ENCODE results near the gene GRIK4. TPM values are rescaled to one million over a fixed set of nuclear protein-coding genes. Genes with fewer than 3 reads are reported as not detected.

Gene GRIK4, protein sequence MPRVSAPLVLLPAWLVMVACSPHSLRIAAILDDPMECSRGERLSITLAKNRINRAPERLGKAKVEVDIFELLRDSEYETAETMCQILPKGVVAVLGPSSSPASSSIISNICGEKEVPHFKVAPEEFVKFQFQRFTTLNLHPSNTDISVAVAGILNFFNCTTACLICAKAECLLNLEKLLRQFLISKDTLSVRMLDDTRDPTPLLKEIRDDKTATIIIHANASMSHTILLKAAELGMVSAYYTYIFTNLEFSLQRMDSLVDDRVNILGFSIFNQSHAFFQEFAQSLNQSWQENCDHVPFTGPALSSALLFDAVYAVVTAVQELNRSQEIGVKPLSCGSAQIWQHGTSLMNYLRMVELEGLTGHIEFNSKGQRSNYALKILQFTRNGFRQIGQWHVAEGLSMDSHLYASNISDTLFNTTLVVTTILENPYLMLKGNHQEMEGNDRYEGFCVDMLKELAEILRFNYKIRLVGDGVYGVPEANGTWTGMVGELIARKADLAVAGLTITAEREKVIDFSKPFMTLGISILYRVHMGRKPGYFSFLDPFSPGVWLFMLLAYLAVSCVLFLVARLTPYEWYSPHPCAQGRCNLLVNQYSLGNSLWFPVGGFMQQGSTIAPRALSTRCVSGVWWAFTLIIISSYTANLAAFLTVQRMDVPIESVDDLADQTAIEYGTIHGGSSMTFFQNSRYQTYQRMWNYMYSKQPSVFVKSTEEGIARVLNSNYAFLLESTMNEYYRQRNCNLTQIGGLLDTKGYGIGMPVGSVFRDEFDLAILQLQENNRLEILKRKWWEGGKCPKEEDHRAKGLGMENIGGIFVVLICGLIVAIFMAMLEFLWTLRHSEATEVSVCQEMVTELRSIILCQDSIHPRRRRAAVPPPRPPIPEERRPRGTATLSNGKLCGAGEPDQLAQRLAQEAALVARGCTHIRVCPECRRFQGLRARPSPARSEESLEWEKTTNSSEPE
- total RNA-seq = under 1 TPM; 0.15 to 0.20 TPM
- long read RNA-seq = 0 reads

DNA sequence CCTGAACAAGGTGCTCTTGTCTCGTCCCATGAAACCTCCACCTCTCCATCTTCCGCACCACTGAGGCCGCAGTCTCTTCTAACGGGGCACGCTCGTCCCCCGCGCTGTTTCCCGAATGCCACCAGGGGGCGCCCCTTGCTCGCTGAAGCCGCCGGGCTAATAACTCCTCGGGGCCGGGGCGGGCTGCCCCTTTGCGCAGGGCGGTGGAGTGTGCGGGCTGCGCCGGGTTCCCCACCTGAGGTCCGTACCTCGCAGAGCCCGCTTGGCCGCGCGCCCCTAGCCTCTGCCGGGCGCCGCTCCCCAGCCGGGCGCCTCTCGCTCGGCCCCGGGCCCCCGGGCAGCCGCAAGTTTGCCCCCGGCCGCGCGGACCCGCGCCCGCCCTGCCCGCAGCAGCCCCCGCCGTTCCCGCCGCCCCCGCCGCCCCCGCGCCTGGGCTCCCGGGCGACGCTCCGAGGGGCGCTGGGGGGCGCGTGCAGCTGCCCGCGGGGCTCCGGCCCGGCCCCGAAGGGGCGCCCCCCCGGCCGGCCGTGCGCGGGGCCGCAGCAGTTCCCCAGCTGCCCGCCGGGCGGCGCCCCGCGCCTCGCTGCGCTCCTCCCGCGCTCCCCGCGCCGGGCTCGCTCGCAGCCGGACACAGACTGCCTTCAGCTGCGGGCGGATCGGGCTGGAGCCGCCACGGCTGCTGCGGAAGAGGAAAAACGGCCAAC, at the start of gene GRIK4:
Gene GRIK4 (plus strand): TSS at position 633 of the 704 bp plus-strand sequence. CDS start 148,571 bp downstream, outside the sequence.
- DNase-seq (peak; percentile 62 to 84), ATAC-seq (peak; percentile 91)
- intact Hi-C loops (cut with DNase I, micrococcal nuclease) = loop anchor here (5.0 to 10.0 kb wide), 4 partner anchors 171 to 441 kb away; no protein-coding TSS in a partner anchor

DNA sequence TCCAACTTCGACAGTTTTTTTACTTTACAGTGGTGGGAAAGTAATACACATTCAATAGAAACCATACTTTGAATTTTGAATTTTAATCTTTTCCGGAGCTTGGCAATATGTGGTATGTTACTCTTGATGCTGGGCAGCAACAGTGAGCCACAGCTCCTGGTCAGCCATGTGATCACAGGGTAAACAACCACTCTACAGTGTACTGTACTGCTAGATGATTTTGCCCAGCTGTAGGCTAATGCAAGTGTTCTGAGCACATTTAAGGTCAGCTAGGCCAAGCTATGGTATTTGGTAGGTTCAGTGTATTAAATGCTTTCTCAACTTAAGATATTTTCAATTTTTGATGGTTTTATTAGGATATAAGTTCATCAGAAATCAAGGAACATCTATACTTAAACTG, 48.7 kb upstream of the GRIK4 start:
- ATAC-seq = no peak

DNA sequence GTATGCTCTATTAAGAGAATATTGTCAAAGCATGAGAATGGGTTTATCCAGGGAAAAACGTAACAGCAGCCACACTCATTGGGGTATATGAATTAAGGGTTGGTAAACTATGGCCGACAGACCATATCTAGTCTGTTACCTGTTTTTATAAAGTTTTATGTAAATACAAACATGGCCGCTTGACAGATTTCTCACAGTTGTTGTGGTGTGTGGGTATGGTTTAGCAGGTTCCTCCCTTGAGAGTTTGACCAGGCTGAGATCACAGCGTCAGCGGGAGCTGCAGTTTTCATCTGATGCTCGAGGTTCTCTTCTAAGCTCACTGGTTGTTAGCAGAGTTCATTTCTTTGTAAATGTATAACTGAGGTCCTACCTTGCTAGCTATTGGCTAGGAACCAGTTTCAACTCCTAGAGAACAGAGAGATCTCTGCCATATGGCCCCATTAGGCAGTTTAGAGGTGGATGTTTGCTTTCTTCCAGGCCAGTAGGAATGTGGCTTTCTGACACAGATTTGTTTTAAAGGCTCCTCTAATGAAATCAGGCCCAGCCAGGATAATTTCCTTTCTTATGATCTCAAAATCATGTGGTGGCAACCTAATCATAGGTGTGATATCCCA, 45.5 kb upstream of the GRIK4 start:
- intact Hi-C loops (cut with DNase I, micrococcal nuclease) = no loop called here
- ATAC-seq = no peak

More for the DNA sequence above, 48.7 kb upstream of the GRIK4 start:
- DNase-seq = no peak
- intact Hi-C loops (cut with DNase I, micrococcal nuclease) = no loop called here

DNA sequence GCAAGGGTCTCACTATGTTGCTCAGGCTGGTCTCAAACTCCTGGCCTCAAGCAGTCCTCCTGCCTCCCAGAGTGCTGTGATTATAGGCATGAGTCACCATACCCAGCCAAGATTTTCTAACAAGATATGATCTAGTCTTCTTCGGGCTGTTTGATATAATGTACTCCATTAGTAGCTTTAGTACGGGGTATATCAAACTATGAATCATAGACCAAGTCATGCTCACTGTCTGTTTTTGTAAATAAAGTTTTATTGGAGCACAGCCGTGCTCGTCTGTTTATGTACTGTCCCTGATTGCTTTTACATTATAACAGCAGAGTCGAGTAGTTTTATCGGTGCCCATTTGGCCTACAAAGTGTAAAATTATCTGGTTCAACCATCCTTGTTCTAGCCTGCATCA, 43.9 kb upstream of the GRIK4 start:
- DNase-seq (no peak), ATAC-seq (no peak)
- intact Hi-C loops (cut with DNase I, micrococcal nuclease) = no loop called here

More for the DNA sequence above, 45.5 kb upstream of the GRIK4 start:
- no peak for DNase-seq

DNA sequence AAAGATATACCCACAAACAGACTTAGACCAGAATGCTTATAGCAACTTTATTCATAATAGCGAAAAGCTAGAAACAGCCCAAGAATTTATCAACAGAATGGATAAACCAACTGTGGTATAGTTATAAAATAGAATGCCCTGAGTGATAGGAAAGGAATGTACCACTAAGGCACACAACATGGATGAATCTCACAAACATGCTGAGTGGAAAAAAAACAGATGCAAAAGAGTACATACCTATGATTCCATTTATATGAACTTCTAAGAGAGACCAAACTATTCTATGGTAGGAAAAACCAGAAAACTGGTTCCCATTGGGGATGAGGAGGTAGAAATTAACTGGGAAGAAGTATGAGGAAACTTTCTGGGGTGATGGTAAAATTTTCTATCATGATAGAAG, 40.4 kb upstream of the GRIK4 start:
- no peak for ATAC-seq
- DNase-seq = no peak
- intact Hi-C loops (cut with DNase I, micrococcal nuclease) = no loop called here

DNA sequence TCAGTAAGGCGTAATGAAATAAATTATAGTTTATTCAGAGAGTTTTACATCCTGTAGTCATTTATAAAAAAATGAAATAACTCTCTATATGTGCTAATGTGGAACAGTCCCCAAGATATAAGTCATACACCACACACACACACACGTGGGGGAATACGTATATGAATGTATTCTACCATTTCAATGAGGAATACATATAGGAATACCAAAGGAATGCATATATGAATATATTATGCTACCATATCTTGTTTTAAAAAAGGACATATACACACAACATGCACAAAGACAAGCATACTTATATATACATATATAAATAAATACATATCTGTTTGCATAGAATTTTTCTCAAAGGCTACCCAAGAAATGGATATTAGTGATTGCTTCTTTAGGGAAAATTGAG, 39.6 kb upstream of the GRIK4 start:
- DNase-seq = no peak
- intact Hi-C loops (cut with DNase I, micrococcal nuclease) = no loop called here
- ATAC-seq = no peak

DNA sequence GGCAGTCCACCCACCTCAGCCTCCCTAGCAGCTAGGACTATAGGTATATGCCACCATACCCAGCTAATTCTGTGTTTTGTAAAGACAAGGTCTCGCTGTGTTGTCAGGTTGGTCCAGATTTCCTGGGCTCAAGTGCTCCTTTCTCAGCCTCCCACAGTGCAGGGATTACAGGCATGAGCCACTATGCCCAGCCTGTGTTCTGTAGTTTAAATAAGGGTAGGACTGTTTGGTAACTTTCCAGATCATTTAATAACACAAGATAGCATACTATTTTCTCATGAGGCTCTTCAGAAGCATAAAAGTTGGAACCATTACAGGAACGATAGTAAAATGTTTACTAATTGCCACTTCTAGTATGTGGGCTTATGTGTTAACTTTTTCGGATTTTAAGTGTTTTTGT, 38.0 kb upstream of the GRIK4 start:
- intact Hi-C loops (cut with DNase I, micrococcal nuclease) = no loop called here
- DNase-seq (no peak), ATAC-seq (no peak)

DNA sequence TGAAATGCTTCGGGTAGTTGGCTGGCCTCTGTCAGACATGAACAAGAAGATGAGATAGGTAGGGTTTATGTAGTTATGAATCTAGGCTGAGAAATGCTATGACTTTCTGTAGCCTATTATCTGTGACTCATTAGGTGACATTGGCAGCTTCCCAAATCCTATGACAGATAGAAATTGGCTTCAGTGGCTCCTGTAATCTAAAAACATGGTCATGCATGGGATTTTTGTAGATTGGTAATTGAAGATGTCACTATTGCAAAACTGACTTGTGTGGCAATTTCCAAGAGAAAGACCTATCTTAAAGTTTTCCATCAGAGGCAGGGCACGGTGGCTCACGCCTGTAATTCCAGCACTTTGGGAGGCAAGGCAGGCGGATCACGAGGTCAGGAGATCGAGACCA, 29.4 kb upstream of the GRIK4 start:
- ATAC-seq = no peak
- intact Hi-C loops (cut with DNase I, micrococcal nuclease) = loop anchor here in 1 of 2 donors (10.0 kb wide), 1 partner anchor 157 kb away; the partner anchor contains the start of gene TLCD5
- DNase-seq = no peak

DNA sequence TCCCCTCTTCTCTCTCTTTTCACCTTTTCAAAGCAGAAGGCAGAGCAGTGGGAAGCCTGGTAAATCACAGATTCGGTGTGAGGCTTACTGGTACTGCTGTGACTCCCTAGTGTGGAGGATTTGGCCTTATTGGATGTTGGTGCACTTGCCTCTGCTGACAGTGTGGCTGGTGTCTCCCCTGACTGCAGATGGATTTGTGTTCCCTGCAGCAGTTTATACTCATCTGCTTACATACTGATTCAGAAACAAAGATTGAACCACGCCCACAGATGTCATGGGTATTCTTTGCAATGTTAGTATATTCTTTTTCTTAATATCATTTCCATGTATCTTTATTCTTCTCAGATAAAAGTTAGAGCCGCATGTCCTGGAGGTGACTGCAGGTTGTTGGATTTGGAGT, 26.8 kb upstream of the GRIK4 start:
- intact Hi-C loops (cut with DNase I, micrococcal nuclease) = loop anchor here in 1 of 2 donors (10.0 kb wide), 1 partner anchor 160 kb away; the partner anchor contains the start of gene TLCD5
- no peak for ATAC-seq
- DNase-seq = no peak

DNA sequence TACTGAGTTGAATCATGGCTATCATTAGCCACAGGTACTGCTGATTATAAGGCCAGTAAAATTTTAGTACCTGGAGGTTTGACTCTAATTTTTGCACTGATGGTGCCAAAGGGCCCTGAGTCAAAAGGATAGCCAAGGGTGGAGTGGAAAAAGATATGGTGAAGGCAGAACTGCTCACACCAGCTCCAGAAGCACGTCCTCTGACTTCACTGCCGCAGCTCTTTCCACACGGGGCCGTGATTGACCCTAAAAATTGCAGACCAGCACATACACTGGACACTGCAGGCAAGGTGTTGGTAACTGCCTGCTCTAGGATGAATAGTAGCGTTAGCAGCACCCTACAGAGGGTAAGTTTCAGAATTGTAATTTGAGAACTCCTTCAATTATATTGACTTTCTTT, 25.4 kb upstream of the GRIK4 start:
- DNase-seq (no peak), ATAC-seq (no peak)
- intact Hi-C loops (cut with DNase I, micrococcal nuclease) = loop anchor here in 1 of 2 donors (10.0 kb wide), 1 partner anchor 161 kb away; the partner anchor contains the start of gene TLCD5

DNA sequence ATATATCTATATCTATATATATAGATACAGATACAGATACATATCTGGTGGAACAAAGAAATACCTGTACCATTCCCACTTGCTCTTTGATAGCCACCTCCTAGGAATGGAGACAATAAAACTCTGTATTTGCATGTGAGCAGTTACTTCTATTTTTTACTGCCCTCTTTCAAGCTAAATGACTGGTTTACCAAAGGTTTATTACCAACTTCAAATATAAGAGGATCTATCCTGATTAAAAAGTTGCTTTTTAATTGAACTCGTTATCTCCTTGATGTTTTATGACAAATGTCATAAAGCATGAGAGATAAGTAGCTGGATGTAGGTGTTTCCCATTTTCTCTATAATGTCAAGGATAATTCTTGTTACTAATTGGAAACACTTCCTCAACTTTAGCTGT, 21.7 kb upstream of the GRIK4 start:
- intact Hi-C loops (cut with DNase I, micrococcal nuclease) = loop anchor here in 1 of 2 donors (10.0 kb wide), 1 partner anchor 165 kb away; the partner anchor contains the start of gene TLCD5
- DNase-seq (no peak), ATAC-seq (peak; percentile 86)

DNA sequence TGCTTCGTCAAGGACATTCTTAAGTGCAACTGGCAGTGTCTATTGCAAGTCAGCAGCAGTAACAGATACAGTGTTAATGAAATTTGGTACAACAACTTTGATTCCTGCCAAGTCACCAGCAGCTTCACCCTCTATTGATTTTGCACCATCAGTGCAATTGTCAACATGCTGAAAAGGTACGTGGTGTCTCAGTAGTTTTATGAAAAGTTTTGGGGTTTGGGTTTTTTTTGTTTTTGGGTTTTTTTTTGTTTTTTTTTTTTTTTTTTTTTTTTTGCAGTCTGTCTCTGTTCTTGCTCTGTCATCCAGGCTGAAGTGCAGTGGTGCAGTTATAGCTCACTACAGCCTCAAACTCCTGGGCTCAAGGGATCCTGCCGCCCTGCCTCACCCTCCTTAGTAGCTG, 19.1 kb upstream of the GRIK4 start:
- no peak for DNase-seq
- no peak for ATAC-seq
- intact Hi-C loops (cut with DNase I, micrococcal nuclease) = no loop called here

DNA sequence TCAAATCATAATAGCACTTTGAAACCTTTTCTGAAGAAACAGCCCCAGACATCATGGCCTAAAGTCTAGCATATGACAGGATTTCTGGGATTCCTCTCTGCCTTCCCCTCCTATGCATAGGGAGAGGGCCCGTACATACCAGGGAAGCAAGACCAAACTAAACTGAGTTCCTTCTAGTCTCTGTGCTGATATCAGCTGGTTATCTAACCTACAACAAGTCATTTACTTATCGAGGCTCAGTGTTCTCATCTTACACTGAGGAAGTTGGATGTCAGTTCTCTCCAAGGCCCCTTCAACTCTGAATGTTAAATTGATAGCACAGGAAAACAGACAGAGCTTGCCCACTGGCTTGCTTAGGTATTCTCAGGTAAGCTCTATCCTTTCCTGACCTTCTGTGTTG, 17.0 kb upstream of the GRIK4 start:
- intact Hi-C loops (cut with DNase I, micrococcal nuclease) = no loop called here
- ATAC-seq = no peak
- no peak for DNase-seq

DNA sequence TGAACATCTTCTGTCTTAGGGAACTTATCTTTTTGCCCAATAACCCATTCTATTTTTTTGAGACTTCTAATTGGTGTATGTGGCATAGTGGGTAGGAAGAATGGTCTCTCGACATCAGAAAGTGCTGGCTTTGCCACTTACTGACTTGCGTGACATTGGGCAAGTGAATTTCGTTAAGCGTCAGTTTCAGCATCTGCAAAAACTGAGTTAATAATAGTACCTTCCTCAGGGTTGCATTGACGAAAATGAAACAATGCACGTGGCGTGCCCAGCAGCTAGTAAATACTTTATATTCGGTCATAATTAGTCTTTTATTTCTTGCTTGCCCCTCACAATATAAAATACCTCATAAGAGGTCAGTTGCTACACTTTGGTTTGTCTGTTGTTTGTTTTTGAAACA, 12.5 kb upstream of the GRIK4 start:
- DNase-seq (no peak), ATAC-seq (no peak)
- intact Hi-C loops (cut with DNase I, micrococcal nuclease) = no loop called here

DNA sequence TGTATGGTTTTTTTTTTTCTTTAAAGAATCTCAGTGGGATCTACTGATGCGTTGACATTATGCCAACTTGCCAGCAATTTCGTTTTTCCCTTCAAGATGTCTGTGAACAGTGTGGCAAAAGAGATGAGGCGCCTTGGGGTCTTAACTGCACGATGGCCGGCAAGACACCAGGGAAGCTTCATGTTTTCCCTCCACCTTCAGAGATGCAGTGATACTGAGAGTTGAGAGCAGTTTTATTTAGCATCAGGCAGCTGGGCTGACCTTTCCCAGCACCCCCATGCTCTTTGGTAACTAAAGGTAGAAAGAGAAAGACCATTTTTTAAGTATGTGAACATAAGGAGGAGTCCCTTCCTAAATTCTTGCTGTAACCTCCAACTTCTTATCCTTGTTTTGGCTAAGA, 11.7 kb upstream of the GRIK4 start:
- intact Hi-C loops (cut with DNase I, micrococcal nuclease) = no loop called here
- ATAC-seq = no peak
- no peak for DNase-seq

DNA sequence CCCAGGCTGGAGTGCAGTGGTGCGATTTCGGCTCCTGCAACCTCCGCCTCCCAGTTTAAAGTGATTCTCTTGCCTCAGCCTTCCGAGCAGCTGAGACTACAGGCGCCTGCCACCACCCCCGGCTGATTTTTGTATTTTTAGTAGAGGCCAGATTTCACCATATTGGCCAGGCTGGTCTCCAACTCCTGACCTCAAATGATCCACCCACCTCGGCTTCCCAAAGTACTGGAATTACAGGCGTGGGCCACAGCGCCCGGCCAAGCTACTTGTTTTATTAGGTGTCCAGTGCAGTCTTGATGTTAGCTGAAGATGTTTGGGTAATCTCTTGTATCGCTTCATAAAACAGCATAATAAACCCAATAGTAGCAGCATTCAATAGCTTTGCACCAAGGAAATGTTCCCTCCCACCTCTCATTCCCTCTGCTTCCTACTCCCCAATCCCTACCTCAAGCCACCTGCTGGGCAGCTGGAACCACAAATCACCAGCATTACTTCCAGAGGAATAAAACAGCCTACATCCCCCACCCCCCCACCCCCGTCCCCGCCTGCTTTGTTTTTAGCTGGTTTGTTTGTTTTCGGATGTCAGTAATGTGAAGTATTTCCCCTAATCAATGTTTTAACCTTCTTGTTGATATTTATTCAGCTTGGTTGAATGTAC, 11.0 kb upstream of the GRIK4 start:
- no peak for ATAC-seq
- intact Hi-C loops (cut with DNase I, micrococcal nuclease) = no loop called here
- no peak for DNase-seq

DNA sequence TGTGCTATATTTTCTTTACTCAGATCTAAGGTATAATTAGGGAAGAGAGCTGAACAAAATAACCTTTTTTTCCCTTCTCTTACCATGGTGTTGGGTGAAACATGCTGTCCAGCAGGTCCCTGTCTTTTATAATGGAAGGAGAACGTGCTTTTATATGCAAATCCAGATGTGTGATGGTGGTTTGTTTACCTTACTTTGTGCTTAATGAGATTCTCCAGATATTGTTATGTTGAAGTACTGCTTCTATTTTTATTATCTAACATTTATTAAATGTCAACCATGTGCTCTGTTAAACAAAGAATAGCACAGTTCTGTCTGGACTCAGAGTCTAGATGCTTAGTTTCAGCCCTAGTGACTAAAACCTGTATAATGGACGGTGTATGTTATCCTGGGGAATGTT, 10.1 kb upstream of the GRIK4 start:
- intact Hi-C loops (cut with DNase I, micrococcal nuclease) = no loop called here
- no peak for DNase-seq
- ATAC-seq = no peak
